OCI-LY7 (cell line): ENCODE measurements around the gene SLC2A4. TPM values are rescaled to one million over a fixed set of nuclear protein-coding genes. Genes with fewer than 3 reads are reported as not detected.

Source experiments
- BruUV-seq: library from RNA; stranded (reverse); fragments of 400-500 nt; replicated peaks from 2 replicates; lab custom pipeline; 2021; lab: Mats Ljungman, UMichigan
- CTCF ChIA-PET: fragments of 300-600 bp; sonication (Branson Sonifier 250); formaldehyde crosslinking; loops from one replicate; lab custom pipeline; 2022; ENCODE audit warnings: antibody characterized with exemption; ENCODE audit not compliant: unreplicated experiment; lab: Charles Lee
- POLR2A ChIA-PET: fragments of 300-600 bp; sonication (Branson Sonifier 250); formaldehyde crosslinking; loops from one replicate; lab custom pipeline; 2022; ENCODE audit warnings: antibody characterized with exemption; lab: Charles Lee
- DNase-seq: peaks from one replicate; pipeline ENCODE4 v3.0.0-alpha.2; 2015; ENCODE audit warnings: low spot score
- H2AFZ ChIP-seq: fragments of 200-600 bp; sonication (generic), shearing (Covaris generic); 2 replicates; pipeline ENCODE4 v1.6.1; 2014; ENCODE audit warnings: mild to moderate bottlenecking, antibody characterized with exemption, low read length, moderate library complexity
- H3K27ac ChIP-seq: fragments of 200-600 bp; sonication (generic); 2 replicates; pipeline ENCODE4 v1.5.1; 2014; ENCODE audit warnings: mixed run types, low read depth, mild to moderate bottlenecking, moderate library complexity, low read length, inconsistent platforms; ENCODE audit not compliant: poor library complexity, severe bottlenecking
- H3K36me3 ChIP-seq: fragments of 200-600 bp; sonication (generic); 2 replicates; pipeline ENCODE4 v1.6.1; 2014; ENCODE audit warnings: mild to moderate bottlenecking, antibody characterized with exemption, low read length, moderate library complexity, mixed read lengths; ENCODE audit not compliant: insufficient read depth
- H3K4me1 ChIP-seq: fragments of 200-600 bp; sonication (generic); 2 replicates; pipeline ENCODE4 v1.5.1; 2014; ENCODE audit warnings: mild to moderate bottlenecking, low read length; ENCODE audit not compliant: insufficient read depth, poor library complexity, severe bottlenecking
- H3K4me2 ChIP-seq: fragments of 200-600 bp; sonication (generic); 2 replicates; pipeline ENCODE4 v1.6.1; 2014; ENCODE audit warnings: mild to moderate bottlenecking, low read length
- H3K4me3 ChIP-seq: fragments of 200-600 bp; sonication (generic); 2 replicates; pipeline ENCODE4 v1.5.1; 2014; ENCODE audit warnings: mild to moderate bottlenecking, low read depth, low read length; ENCODE audit not compliant: poor library complexity, severe bottlenecking
- H3K79me2 ChIP-seq: fragments of 200-600 bp; sonication (generic); 2 replicates; pipeline ENCODE4 v1.6.1; 2016; ENCODE audit warnings: low read depth, mild to moderate bottlenecking, low read length, moderate library complexity, mixed read lengths; ENCODE audit not compliant: insufficient read depth
- H3K9me2 ChIP-seq: fragments of 200-600 bp; sonication (generic); 2 replicates; pipeline ENCODE4 v1.6.1; 2016; ENCODE audit warnings: mild to moderate bottlenecking, low read length, mixed read lengths; ENCODE audit not compliant: insufficient read depth
- H3K9me3 ChIP-seq: fragments of 200-600 bp; sonication (generic); 2 replicates; pipeline ENCODE4 v1.6.1; 2014; ENCODE audit warnings: mild to moderate bottlenecking, mixed run types, low read length, mixed read lengths
- H4K20me1 ChIP-seq: fragments of 200-600 bp; sonication (generic); 2 replicates; pipeline ENCODE4 v1.6.1; 2014; ENCODE audit warnings: mild to moderate bottlenecking, antibody characterized with exemption, low read length, moderate library complexity, mixed read lengths; ENCODE audit not compliant: insufficient read depth
- CTCF ChIP-seq: fragments of 200-600 bp; sonication (generic); conservative IDR thresholded peaks from 2 replicates; pipeline ENCODE4 v1.5.1; 2014; ENCODE audit warnings: mild to moderate bottlenecking, antibody characterized with exemption, low read length, moderate library complexity, mixed read lengths
- EZH2phosphoT487 ChIP-seq: fragments of 200-600 bp; sonication (generic); IDR thresholded peaks from 2 replicates; pipeline ENCODE4 v1.6.1; 2018; ENCODE audit warnings: low read depth, borderline replicate concordance, mild to moderate bottlenecking, mixed run types, antibody characterized with exemption, low read length, moderate library complexity, mixed read lengths
- intact Hi-C: fragments of 100-400 bp; cut with micrococcal nuclease; formaldehyde crosslinking; loops from one replicate; pipeline ENCODE4 v1.10.0; 2022; ENCODE audit not compliant: unreplicated experiment
- total RNA-seq, 2 experiments: library from RNA; depleted of rRNA in 1 of 2; stranded (reverse); fragments of >200 nt in 1 of 2; shearing (Covaris generic) in 1 of 2; gene quantifications; 2 replicates each; pipeline ENCODE4 v1.2.3, GENCODE V29; 2014 to 2022

Gene SLC2A4
- total RNA-seq, 2 experiments from 2014 or later: 0.61 to 0.63 TPM

GRCh38 chr17:7293816-7294613 is 12.5 kb downstream of the SLC2A4 start:
- Histone ChIP-seq H2AFZ (no peak overlapping the region), H3K4me3 (no peak overlapping the region), H3K79me2 (no peaks in the 10 kb centered on the region), H3K9me3 (no peaks in the 10 kb centered on the region), H3K4me1 (peaks cover 35% of the 10 kb centered on the region), H3K9me2 (no peaks in the 10 kb centered on the region), H4K20me1 (no peaks in the 10 kb centered on the region), H3K4me2 (peak overlapping the region; percentile 13; the same call in 1 of the 2 replicates), H3K36me3 (no peaks in the 10 kb centered on the region), H3K27ac (no peak overlapping the region)
- BruUV-seq: no TSS peak
- ChIA-PET CTCF (no interaction called here), POLR2A (no interaction called here)
- TF ChIP-seq EZH2phosphoT487 (no peak), CTCF (no peak)
- DNase-seq: no peak
- intact Hi-C loops: no loop called here

- H2AFZ ChIP-seq: peak within 1 kb of the TSS; percentile 65
- intact Hi-C loops: loop anchor here (5.0 kb wide), 1 partner anchor 247 kb away; no protein-coding TSS in a partner anchor
- TF ChIP-seq CTCF (no peak), EZH2phosphoT487 (no peak)
- no peaks in the 10 kb centered on the region for H3K79me2 ChIP-seq
- H3K36me3 ChIP-seq: no peaks in the 10 kb centered on the region
- ChIA-PET CTCF (no interaction called here), POLR2A (no interaction called here)
- peak; percentile 94 for DNase-seq
- no peaks in the 10 kb centered on the region for H4K20me1 ChIP-seq
- H3K4me1 ChIP-seq: peaks cover 35% of the 10 kb centered on the region
- H3K4me3 ChIP-seq: peak within 1 kb of the TSS; percentile 70
- no peaks in the 10 kb centered on the region for H3K9me2 ChIP-seq
- H3K9me3 ChIP-seq: no peaks in the 10 kb centered on the region
- BruUV-seq: no TSS peak
- H3K4me2 ChIP-seq: peak within 1 kb of the TSS; percentile 78
- peak within 1 kb of the TSS; percentile 66 for H3K27ac ChIP-seq
These were observed 13.2 kb downstream of the SLC2A4 start, which contains the start of gene YBX2 for GRCh38 chr17:7294614-7295153. TSS of gene YBX2 (minus strand) at chr17:7294639. CDS start at chr17:7294500, 139 bp downstream.
